Measurements from ENCODE around the gene FNIP2. TPM values are rescaled to one million over a fixed set of nuclear protein-coding genes. Genes with fewer than 3 reads are reported as not detected.

FNIP2 gene
- total RNA-seq, 1 experiment from 2014 or later: 16.1 TPM

DNA sequence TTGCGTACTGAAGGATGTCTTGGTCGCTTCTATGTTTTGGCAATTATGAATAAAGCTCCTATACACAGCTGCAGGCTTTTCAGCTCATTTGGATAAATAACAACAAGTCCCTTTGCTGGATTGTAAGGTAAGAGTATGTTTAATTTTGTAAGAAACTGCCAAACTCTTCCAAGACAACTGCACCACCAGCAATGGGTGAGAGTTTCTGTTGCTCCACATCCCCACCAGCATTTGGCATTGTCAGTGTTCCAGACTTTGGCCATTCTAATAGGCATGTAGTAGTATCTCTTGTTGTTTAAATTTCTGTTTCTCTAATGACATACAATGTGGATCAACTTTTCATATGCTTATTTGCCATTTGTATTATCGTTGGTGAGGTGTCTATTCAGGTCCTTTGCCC is 44.3 kb downstream of the FNIP2 start:
- POLR2A ChIA-PET (ENCODE audit: low non-redundant PET): no interaction called here
- intact Hi-C loops (cut with micrococcal nuclease; ENCODE audit: unreplicated experiment): no loop called here
- DNase-seq (ENCODE audit: low spot score): no peak
- H3K4me3 ChIP-seq (ENCODE audit: low read depth, low read length, poor library complexity, severe bottlenecking): no peak overlapping the region
- peaks cover 28% of the 10 kb centered on the region for H3K4me1 ChIP-seq (ENCODE audit: insufficient read depth, low read length, poor library complexity, severe bottlenecking)
- BruUV-seq (replicated peaks): no TSS peak
- H3K36me3 ChIP-seq (ENCODE audit: insufficient read depth, low read length, poor library complexity, severe bottlenecking): no peaks in the 10 kb centered on the region
- TF ChIP-seq, protein P1, sequence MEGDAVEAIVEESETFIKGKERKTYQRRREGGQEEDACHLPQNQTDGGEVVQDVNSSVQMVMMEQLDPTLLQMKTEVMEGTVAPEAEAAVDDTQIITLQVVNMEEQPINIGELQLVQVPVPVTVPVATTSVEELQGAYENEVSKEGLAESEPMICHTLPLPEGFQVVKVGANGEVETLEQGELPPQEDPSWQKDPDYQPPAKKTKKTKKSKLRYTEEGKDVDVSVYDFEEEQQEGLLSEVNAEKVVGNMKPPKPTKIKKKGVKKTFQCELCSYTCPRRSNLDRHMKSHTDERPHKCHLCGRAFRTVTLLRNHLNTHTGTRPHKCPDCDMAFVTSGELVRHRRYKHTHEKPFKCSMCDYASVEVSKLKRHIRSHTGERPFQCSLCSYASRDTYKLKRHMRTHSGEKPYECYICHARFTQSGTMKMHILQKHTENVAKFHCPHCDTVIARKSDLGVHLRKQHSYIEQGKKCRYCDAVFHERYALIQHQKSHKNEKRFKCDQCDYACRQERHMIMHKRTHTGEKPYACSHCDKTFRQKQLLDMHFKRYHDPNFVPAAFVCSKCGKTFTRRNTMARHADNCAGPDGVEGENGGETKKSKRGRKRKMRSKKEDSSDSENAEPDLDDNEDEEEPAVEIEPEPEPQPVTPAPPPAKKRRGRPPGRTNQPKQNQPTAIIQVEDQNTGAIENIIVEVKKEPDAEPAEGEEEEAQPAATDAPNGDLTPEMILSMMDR (conservative IDR thresholded peaks at IDR 0.05; ENCODE audit: low read depth, low read length): no peak
- TF ChIP-seq EZH2 (IDR thresholded peaks at IDR 0.05; ENCODE audit: borderline replicate concordance, low read depth, low read length, poor library complexity, severe bottlenecking): no peak
- CTCF ChIA-PET: no interaction called here
- H3K27me3 ChIP-seq (replicated peaks; ENCODE audit: insufficient read depth, low read depth, low read length, poor library complexity): no peaks in the 10 kb centered on the region
- no peak overlapping the region for H3K27ac ChIP-seq (ENCODE audit: low read depth, low read length, poor library complexity, severe bottlenecking)
- no peaks in the 10 kb centered on the region for H3K9me3 ChIP-seq (ENCODE audit: low read depth, low read length, poor library complexity, severe bottlenecking)

DNA sequence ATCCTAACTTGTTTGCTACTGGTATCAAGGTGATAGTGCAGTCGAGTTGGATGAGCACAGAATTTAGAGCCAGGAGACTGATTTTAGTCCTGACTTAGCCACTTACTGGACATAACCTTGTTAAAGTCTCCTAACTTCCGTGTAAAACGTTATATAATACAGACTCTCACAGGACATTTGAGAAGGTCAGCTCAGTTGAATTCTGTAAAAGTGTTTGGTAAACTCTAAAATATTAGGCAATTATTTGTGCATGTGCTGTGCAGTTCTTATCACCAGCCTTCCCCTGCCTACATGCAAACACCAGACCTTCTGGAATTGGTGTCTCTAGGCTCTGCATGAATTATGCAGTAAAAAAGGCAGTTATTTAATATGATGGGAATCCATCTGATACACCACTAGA is 45.4 kb downstream of the FNIP2 start:
- Histone ChIP-seq H3K27ac (ENCODE audit: low read depth, low read length, poor library complexity, severe bottlenecking) (no peak overlapping the region), H3K4me1 (ENCODE audit: insufficient read depth, low read length, poor library complexity, severe bottlenecking) (peaks cover 28% of the 10 kb centered on the region), H3K27me3 (replicated peaks; ENCODE audit: insufficient read depth, low read depth, low read length, poor library complexity) (no peaks in the 10 kb centered on the region), H3K36me3 (ENCODE audit: insufficient read depth, low read length, poor library complexity, severe bottlenecking) (no peaks in the 10 kb centered on the region), H3K9me3 (ENCODE audit: low read depth, low read length, poor library complexity, severe bottlenecking) (no peaks in the 10 kb centered on the region), H3K4me3 (ENCODE audit: low read depth, low read length, poor library complexity, severe bottlenecking) (no peak overlapping the region)
- POLR2A ChIA-PET (ENCODE audit: low non-redundant PET): no interaction called here
- CTCF ChIA-PET: no interaction called here
- no peak for DNase-seq (ENCODE audit: low spot score)
- no peak for TF ChIP-seq EZH2 (IDR thresholded peaks at IDR 0.05; ENCODE audit: borderline replicate concordance, low read depth, low read length, poor library complexity, severe bottlenecking)
- TF ChIP-seq, protein P1 (conservative IDR thresholded peaks at IDR 0.05; ENCODE audit: low read depth, low read length): no peak
- intact Hi-C loops (cut with micrococcal nuclease; ENCODE audit: unreplicated experiment): no loop called here
- no TSS peak for BruUV-seq (replicated peaks)

DNA sequence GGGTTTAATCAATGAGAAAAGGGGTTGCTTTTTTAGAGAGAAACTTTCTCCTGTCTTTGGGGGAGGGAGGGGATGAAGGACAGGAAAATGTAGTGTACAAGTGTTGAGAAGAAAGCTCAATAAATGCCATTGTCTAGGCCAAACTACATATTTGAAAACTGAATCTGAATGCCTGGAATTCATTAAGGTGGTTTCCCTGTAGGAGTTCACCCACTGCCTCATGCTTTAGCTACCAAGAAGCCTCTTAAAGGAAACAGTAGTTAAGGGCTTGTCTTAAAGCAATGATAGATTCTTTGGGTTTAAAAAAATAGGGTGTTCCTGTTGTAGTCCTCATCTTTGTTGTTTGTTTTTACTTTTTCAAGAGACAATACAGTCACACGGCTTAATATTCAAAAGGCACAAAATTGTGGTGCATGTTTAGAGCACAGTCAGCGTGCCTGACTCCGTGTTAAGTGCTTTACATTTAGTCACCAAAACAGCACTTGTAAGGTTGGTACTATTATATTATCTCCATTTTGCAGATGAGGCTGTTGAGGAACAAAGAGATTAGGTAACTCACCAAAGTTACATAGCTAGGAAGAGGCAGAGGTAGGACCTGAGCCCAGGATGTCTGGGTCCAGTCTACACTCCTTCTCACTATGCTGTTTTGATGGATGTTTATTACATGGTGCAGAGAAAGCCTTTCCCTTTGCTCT is 46.0 kb downstream of the FNIP2 start:
- TF ChIP-seq, protein P1 (conservative IDR thresholded peaks at IDR 0.05; ENCODE audit: low read depth, low read length): no peak
- no peak for TF ChIP-seq EZH2 (IDR thresholded peaks at IDR 0.05; ENCODE audit: borderline replicate concordance, low read depth, low read length, poor library complexity, severe bottlenecking)
- CTCF ChIA-PET: no interaction called here
- H3K36me3 ChIP-seq (ENCODE audit: insufficient read depth, low read length, poor library complexity, severe bottlenecking): no peaks in the 10 kb centered on the region
- H3K27me3 ChIP-seq (replicated peaks; ENCODE audit: insufficient read depth, low read depth, low read length, poor library complexity): no peaks in the 10 kb centered on the region
- peaks cover 22% of the 10 kb centered on the region for H3K4me1 ChIP-seq (ENCODE audit: insufficient read depth, low read length, poor library complexity, severe bottlenecking)
- no peaks in the 10 kb centered on the region for H3K9me3 ChIP-seq (ENCODE audit: low read depth, low read length, poor library complexity, severe bottlenecking)
- DNase-seq (ENCODE audit: low spot score): no peak
- no peak overlapping the region for H3K4me3 ChIP-seq (ENCODE audit: low read depth, low read length, poor library complexity, severe bottlenecking)
- BruUV-seq (replicated peaks): no TSS peak
- no peak overlapping the region for H3K27ac ChIP-seq (ENCODE audit: low read depth, low read length, poor library complexity, severe bottlenecking)
- POLR2A ChIA-PET (ENCODE audit: low non-redundant PET): no interaction called here
- intact Hi-C loops (cut with micrococcal nuclease; ENCODE audit: unreplicated experiment): no loop called here

Data from A673 (cell line).